Gastroesophageal sphincter (tissue), 3 donors: ENCODE measurements around the gene RAF1.

Experiments used
- CTCF ChIP-seq, 4 experiments: fragments of 200-600 bp in 2 of 4; fragments of 450-650 bp in 2 of 4; sonication (generic) in 1 of 4; IDR thresholded peaks; one replicate each; pipeline ENCODE4 v1.5.1; 2017 to 2019; ENCODE audit warnings: antibody characterized with exemption in 4 of 4, mild to moderate bottlenecking in 2 of 4, moderate library complexity in 2 of 4
- EP300 ChIP-seq: sonication (generic); formaldehyde crosslinking; IDR thresholded peaks from one replicate; pipeline ENCODE4 v1.6.1; 2017; ENCODE audit warnings: antibody characterized with exemption, mild to moderate bottlenecking
- POLR2AphosphoS5 ChIP-seq: sonication (generic); formaldehyde crosslinking; IDR thresholded peaks from one replicate; pipeline ENCODE4 v1.6.1; 2017; ENCODE audit warnings: antibody characterized with exemption

- TF ChIP-seq CTCF (IDR thresholded peaks at IDR 0.05) (no peak), EP300 (no peak), POLR2AphosphoS5 (no peak)
Observed at GRCh38 chr3:12584083-12584482, 79.8 kb downstream of the RAF1 start.
